ENCODE results near the gene C2CD4D. TPM values are rescaled to one million over a fixed set of nuclear protein-coding genes. Genes with fewer than 3 reads are reported as not detected.

Gene C2CD4D
- total RNA-seq, 2 experiments from 2014 or later, result 0.89 to 1.1 TPM

Other genes with a start within 250 kb of the C2CD4D start
- gene SNX27, start 227.8 kb downstream of the C2CD4D start, total RNA-seq, result 10 to 100 TPM; 24.5 to 25.1 TPM
- gene CELF3, start 123.0 kb downstream of the C2CD4D start, total RNA-seq, result not detected
- not detected for gene RIIAD1, start 118.3 kb downstream of the C2CD4D start, total RNA-seq
- 100 to 1,000 TPM; 110 to 117 TPM for gene MRPL9, start 76.3 kb downstream of the C2CD4D start, total RNA-seq
- gene TDRKH, start 49.3 kb downstream of the C2CD4D start, total RNA-seq, result 10 to 100 TPM; 14.6 to 17.3 TPM
- gene LINGO4, start 34.4 kb downstream of the C2CD4D start, total RNA-seq, result under 1 TPM; 0.35 to 0.50 TPM
- 1 to 10 TPM; 7.3 to 7.5 TPM for gene RORC, start 8.0 kb downstream of the C2CD4D start, total RNA-seq
- not detected for gene THEM5, start 13.9 kb upstream of the C2CD4D start, total RNA-seq
- 10 to 100 TPM; 33.5 to 34.0 TPM for gene THEM4, start 69.7 kb upstream of the C2CD4D start, total RNA-seq
- 100 to 1,000 TPM; 561 to 662 TPM for gene S100A10, start 154.0 kb upstream of the C2CD4D start, total RNA-seq
- gene S100A11, start 197.2 kb upstream of the C2CD4D start, total RNA-seq, result 100 to 1,000 TPM; 367 to 412 TPM
- not detected for gene TCHHL1, start 249.2 kb upstream of the C2CD4D start, total RNA-seq